ENCODE results near the gene HAS3. TPM values are rescaled to one million over a fixed set of nuclear protein-coding genes. Genes with fewer than 3 reads are reported as not detected.
A peak's percentile ranks its signal among the peaks of the same experiment; 100 is the strongest.
"Not testable (repeated sequence)": the region's sequence is repeated elsewhere in the genome, so short reads cannot be mapped to it uniquely, and the experiment has no call there.

HAS3 gene
- total RNA-seq, 1 donor, result 0.84 TPM

DNA sequence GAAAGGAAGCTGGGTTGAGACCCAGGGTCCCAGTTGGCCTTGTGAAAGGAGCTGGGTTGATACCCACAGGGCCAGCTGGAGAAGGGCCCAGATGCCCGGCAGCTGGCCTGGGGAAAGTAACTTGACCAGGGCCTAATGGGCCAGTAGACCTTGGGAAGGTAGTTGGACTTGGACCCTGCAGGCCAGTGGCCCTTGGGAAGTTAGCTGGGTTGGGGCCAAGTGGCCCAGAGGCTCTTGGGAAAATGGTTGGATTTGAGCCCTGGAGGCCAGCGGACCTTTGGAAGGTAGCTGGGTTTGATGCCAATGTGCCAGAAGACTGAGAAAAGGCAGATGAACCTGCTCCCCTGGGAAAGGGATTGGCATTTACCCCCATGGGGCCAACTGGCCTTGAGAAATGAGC is 13.5 kb downstream of the HAS3 start:
- no peak overlapping the region for H3K4me3 ChIP-seq (ENCODE audit: low read length)
- no peaks in the 10 kb centered on the region for H3K4me1 ChIP-seq (ENCODE audit: insufficient read depth, low read length)
- H3K27me3 ChIP-seq (ENCODE audit: insufficient read depth, low read length), result no peaks in the 10 kb centered on the region
- no peaks in the 10 kb centered on the region for H3K9me3 ChIP-seq (ENCODE audit: low read depth, low read length)

DNA sequence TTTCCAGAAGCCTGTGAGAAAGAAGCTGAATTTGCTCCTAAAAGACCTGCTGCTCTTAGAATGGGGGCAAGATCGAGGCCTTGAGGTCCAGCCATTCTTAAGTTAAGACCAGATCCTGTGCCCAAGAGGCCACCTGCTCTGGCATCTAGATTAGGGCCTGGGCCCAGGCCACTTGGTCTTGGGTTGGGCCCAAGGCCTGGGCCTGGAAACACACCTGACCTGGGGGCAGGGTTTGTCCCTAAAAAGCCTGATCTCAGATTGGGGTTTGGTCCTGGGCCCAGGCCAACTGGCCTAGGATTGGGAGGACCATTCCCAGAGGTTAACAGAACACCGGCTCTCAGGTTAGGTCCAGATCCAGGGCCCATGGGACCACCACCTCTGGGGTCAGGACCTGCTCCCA is 14.1 kb downstream of the HAS3 start:
- Histone ChIP-seq H3K9me3 (ENCODE audit: low read depth, low read length) (no peaks in the 10 kb centered on the region), H3K4me1 (ENCODE audit: insufficient read depth, low read length) (no peaks in the 10 kb centered on the region), H3K27me3 (ENCODE audit: insufficient read depth, low read length) (no peaks in the 10 kb centered on the region), H3K4me3 (ENCODE audit: low read length) (no peak overlapping the region)

DNA sequence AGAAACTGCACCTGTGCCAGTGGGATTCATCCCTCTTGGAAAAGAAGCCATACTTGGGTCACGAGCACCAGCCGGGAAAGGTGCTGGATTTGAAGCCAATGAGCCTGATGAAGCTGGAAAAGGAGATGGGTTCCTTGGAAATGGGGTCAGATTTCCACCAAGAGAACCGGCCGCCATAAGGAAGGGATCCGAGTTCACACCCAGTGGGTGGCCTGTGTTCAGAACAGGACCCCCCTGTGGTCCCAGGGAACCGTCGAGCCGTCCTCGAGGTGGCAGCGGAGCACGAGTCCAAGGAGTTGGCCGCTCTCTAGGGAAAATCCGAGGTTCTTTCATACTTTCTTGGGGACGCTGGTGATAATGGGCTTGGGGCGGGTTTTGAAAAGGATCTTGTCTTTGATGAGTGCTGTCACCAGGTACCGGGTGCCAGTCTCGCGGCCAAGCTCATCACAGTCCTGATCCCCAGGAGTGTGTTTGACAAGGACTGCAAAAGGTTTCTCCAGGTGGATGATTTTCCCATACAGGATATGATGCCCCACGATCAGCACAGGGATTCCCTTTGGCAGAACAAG is 14.7 kb downstream of the HAS3 start:
- H3K4me3 ChIP-seq (ENCODE audit: low read length), result no peak overlapping the region
- H3K9me3 ChIP-seq (ENCODE audit: low read depth, low read length), result no peaks in the 10 kb centered on the region
- no peaks in the 10 kb centered on the region for H3K27me3 ChIP-seq (ENCODE audit: insufficient read depth, low read length)
- no peaks in the 10 kb centered on the region for H3K4me1 ChIP-seq (ENCODE audit: insufficient read depth, low read length)

DNA sequence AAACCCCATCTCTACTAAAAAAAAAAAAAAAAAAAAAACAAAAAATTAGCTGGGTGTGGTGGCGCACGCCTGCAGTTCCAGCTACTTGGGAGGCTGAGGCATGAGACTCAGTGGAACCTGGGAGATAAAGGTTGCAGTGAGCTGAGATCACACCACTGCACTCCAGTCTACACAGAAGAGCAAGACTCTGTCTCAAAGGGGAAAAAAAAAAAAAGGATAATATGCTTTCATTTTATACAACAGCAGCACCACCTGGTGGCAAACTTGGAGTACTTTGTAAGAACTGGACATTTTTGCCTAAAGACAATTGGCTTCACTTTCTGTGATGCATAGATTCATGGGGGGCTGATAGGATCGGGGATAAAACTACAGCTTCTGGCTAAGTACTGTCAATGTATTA is 18.5 kb downstream of the HAS3 start:
- Histone ChIP-seq H3K4me3 (ENCODE audit: low read length) (no peak overlapping the region), H3K4me1 (ENCODE audit: insufficient read depth, low read length) (no peaks in the 10 kb centered on the region), H3K27me3 (ENCODE audit: insufficient read depth, low read length) (no peaks in the 10 kb centered on the region), H3K9me3 (ENCODE audit: low read depth, low read length) (no peaks in the 10 kb centered on the region)

DNA sequence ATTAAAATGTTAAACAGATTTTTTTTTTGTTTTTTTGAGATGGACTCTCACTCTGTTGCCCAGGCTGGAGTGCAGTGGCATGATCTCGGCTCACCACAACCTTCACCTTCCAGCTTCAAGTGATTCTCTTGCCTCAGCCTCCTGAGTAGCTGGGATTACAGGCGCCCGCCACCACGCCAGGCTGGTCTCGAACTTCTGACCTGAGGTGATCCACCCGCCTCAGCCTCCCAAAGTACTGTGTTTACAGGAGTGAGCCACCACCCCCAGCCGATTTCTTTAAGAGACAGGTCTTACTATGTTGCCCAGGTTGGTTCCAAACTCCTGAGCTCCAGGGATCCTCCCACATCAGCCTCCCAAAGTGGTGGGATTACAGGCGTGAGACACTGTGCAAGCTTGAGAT is 19.0 kb downstream of the HAS3 start:
- H3K4me1 ChIP-seq (ENCODE audit: insufficient read depth, low read length); H3K9me3 ChIP-seq (ENCODE audit: low read depth, low read length); H3K4me3 ChIP-seq (ENCODE audit: low read length); H3K27me3 ChIP-seq (ENCODE audit: insufficient read depth, low read length): not testable (repeated sequence)

DNA sequence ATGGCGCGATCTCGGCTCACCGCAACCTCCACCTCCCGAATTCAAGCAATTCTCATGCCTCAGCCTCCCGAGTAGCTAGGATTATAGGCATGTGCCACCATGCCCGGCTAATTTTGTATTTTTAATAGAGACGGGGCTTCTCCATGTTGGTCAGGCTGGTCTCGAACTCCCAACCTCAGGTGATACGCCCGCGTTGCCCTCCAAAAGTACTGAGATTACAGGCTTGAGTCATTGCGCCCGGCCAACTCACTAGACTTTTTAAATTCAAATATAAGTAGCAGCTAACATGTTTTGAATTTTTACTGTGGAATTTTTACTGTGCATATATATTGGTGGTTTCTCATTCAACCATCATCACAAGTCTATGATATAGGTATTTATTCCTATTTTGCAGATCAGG is 19.5 kb downstream of the HAS3 start:
- not testable (repeated sequence) for H3K27me3 ChIP-seq (ENCODE audit: insufficient read depth, low read length); H3K4me3 ChIP-seq (ENCODE audit: low read length); H3K9me3 ChIP-seq (ENCODE audit: low read depth, low read length); H3K4me1 ChIP-seq (ENCODE audit: insufficient read depth, low read length)

DNA sequence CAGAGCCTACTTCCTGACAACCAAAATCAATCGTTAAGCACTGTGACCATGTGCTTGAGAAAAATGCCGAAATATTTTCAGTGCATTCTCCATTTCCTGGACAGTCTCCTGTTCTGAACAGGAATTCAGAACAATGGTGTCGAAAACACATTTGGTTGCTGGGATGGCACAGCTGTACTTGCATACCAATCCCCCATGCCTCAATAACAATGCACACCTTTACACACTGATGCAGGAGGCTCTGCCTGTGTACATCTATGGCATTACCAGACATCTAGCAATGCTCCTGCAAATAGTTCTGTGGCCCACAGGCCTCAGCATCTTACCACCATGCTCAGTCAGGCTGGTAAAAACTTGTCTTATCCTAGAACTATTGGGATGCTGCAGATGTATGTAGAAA is 20.8 kb downstream of the HAS3 start:
- peaks cover 3% of the 10 kb centered on the region for H3K4me1 ChIP-seq (ENCODE audit: insufficient read depth, low read length)
- H3K27me3 ChIP-seq (ENCODE audit: insufficient read depth, low read length), result no peaks in the 10 kb centered on the region
- no peak overlapping the region for H3K4me3 ChIP-seq (ENCODE audit: low read length)
- no peaks in the 10 kb centered on the region for H3K9me3 ChIP-seq (ENCODE audit: low read depth, low read length)

DNA sequence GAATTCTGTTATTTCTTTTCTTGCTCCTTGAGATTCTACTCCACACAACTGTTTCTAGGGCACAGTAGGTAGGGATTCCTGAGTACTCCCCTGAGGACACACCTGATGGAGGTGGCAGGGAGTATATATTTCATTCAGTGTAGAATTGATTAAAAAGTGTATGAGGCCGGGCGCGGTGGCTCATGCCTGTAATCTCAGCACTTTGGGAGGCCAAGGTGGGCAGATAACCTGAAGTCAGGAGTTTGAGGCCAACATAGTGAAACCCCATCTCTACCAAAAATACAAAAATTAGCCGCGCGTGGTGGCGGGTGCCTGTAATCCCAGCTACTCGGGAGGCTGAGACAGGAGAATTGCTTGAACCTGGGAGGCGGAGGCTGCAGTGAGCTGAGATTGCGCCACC is 21.3 kb downstream of the HAS3 start:
- H3K4me3 ChIP-seq (ENCODE audit: low read length); H3K9me3 ChIP-seq (ENCODE audit: low read depth, low read length); H3K4me1 ChIP-seq (ENCODE audit: insufficient read depth, low read length); H3K27me3 ChIP-seq (ENCODE audit: insufficient read depth, low read length): not testable (repeated sequence)

DNA sequence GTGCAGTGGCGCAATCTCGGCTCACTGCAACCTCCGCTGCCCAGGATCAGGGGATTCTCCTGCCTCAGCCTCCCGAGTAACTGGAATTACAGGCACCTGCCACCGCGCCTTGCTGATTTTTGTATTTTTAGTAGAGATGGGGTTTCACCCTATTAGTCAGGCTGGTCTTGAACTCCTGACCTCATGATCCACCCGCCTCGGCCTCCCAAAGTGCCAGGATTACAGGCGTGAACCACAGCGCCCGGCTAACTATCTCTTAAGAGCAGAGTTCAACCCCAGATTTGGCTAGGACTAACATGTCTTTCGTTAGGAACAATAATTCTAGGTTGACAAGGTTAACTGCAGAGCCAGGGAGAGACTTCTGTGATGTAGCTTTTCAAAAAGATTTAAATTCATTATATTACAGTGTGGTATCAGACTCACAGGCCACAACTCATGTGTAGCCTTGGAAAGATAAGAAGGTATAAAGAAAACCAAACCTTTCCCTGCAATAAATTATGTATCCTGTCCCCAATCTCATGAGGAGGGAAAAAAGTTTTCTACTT is 22.6 kb downstream of the HAS3 start:
- H3K9me3 ChIP-seq (ENCODE audit: low read depth, low read length), result no peaks in the 10 kb centered on the region
- H3K27me3 ChIP-seq (ENCODE audit: insufficient read depth, low read length), result no peaks in the 10 kb centered on the region
- no peak overlapping the region for H3K4me3 ChIP-seq (ENCODE audit: low read length)
- peaks cover 7% of the 10 kb centered on the region for H3K4me1 ChIP-seq (ENCODE audit: insufficient read depth, low read length)

DNA sequence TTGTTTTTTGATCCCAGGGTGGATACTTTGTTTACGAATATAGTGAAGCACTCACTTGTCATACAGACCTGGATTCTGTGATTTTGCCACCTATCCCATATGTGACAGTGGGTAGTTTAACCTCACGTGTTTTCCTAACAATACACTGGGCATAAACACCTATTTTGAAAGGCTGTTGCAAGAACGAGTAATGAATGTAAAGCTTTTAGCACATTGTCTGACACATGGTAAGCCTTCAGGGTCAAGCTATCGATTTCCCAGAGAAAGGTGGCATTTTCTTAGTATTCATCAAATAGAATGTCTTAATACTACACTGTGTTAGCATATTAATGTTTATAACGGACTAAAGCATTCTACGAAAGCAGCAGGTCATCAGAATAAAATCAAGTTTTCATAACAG is 25.0 kb downstream of the HAS3 start:
- Histone ChIP-seq H3K4me1 (ENCODE audit: insufficient read depth, low read length) (peaks cover 19% of the 10 kb centered on the region), H3K4me3 (ENCODE audit: low read length) (no peak overlapping the region), H3K27me3 (ENCODE audit: insufficient read depth, low read length) (no peaks in the 10 kb centered on the region), H3K9me3 (ENCODE audit: low read depth, low read length) (no peaks in the 10 kb centered on the region)

DNA sequence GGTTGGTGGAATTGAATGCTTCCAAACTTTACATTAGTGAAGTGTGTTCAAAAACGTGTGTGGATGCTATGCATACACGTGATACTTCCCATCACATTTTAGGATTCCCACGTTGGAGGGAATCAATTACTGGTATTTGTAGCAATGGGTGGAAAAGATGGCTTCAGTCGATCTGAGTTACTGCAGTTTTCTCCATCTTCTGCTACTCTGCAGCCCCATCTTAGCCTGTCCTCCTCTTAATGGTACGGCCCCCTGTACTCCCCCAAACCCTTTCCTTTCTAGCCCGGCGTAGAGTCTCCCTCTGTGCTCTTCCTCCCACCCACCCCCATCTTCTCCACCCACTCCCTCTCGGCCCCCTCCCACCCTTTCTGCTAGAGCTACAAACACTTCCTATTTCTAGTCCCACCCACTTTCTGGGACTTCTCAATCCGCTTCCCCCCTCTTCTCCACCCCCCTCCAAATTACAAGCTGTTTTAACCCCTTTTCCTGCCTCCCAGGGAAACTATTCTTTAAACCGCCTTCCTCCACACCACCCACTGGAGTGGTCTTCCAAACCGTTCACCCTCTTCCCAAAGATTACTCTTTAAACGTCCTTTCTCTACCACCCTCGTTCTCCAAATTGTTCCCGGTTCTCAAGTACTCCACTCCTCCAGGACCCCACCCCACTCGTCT is 25.9 kb downstream of the HAS3 start:
- Histone ChIP-seq H3K4me3 (ENCODE audit: low read length) (peak overlapping the region; percentile 89), H3K27me3 (ENCODE audit: insufficient read depth, low read length) (no peaks in the 10 kb centered on the region), H3K4me1 (ENCODE audit: insufficient read depth, low read length) (peaks cover 19% of the 10 kb centered on the region), H3K9me3 (ENCODE audit: low read depth, low read length) (no peaks in the 10 kb centered on the region)

DNA sequence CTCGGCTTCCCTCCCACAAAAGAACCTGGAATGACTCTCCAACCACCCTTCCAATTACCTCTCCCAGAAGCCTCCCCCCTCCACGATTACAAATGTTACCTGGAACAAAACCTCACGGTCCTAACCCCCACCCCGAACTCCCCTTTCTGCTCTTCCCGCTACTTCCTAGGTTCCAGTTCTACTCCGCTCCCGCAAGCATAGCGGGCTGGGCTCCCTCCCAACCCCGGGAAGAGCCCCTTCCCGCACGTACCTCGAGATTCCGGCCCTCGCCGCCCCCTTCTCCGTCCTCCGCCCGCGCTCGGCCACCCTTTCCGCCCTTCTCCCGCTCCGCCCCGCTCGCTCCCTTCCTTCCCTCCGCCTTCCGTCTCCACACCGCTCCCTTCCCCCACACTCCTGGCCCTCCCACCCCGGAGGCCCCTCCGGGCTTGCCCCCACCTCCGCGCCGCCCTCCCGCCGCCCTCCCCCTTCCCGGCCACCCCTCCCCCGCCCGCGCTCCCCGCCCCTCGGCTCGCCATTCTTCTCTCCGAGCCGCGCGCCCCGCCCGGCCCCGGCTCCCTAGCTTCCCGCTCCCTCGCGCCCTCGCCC is 26.5 kb downstream of the HAS3 start:
- H3K9me3 ChIP-seq (ENCODE audit: low read depth, low read length), result no peaks in the 10 kb centered on the region
- H3K4me3 ChIP-seq (ENCODE audit: low read length), result peak overlapping the region; percentile 89
- peaks cover 19% of the 10 kb centered on the region for H3K4me1 ChIP-seq (ENCODE audit: insufficient read depth, low read length)
- no peaks in the 10 kb centered on the region for H3K27me3 ChIP-seq (ENCODE audit: insufficient read depth, low read length)

DNA sequence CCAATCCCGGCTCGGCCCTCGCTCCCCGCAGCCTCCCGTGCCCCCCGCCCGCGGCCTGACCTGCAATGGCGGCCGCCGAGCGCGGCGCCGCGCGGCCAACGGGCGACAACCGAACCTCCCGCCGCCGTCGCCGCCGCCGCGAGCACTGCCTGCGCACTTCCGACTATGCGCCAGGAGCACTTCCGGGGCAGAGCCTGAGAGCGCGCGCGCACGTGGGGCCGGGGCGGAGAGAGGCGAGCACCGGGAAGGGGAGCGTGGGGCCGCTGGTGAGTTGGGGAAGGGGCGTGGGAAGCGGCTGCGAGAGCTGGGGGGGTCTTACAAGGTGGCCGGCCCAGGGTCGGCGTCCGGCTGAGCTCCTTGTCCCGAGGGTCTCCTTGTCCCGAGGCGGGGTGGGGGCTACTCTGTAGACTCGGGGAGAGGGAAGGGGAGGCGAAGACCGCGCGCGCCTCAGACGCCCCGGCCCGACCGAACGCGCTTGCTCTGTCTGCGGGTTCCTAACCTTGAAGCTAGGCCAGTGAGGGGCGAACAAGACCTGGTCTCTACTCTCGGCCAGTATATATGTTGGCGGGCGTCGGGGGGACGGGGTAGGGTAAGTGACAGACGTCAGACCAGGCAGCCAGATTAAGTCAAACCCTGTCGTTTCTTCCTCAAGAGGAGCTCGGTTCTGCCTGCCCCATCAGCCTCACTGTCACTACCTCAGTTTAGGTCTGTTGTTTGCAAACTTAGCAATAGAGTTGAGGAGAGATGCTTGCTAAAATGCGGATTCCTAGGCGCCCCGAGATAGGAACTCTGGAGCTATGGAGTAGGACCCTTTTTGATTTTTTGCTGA is 27.2 kb downstream of the HAS3 start, which contains the start of the genes CHTF8 and UTP4:
TSS of gene CHTF8 (minus strand) at position 165 of the 829 bp plus-strand sequence. CDS start 11,130 bp downstream, outside the sequence.
TSS of gene UTP4 (plus strand) at position 226 of the 829 bp plus-strand sequence. CDS start 811 bp downstream, outside the sequence.
- H3K4me1 ChIP-seq (ENCODE audit: insufficient read depth, low read length), result peaks cover 19% of the 10 kb centered on the region
- H3K4me3 ChIP-seq (ENCODE audit: low read length), result peak within 1 kb of the TSS; percentile 89
- H3K27me3 ChIP-seq (ENCODE audit: insufficient read depth, low read length), result no peaks in the 10 kb centered on the region
- no peaks in the 10 kb centered on the region for H3K9me3 ChIP-seq (ENCODE audit: low read depth, low read length)

DNA sequence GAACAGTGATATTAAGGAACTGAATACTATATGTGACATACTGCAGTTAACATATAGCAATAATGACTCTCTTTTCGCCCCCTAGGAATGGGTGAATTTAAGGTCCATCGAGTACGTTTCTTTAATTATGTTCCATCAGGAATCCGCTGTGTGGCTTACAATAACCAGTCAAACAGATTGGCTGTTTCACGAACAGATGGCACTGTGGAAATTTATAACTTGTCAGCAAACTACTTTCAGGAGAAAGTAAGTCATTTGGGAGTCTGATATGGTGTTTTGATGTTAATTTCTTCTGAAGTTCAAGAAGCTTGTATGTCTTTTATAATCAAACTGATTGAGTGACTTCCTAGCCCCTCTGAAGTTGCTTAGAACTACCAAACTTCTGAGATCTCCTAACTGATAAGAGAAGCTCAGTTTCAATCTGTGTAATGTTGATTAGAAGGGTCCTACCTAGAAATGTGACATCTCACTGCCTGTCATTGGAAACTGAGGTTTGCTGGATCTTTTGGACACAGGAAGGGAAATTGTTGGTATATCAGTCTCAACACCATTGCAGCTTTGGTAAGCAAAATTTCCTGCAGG is 28.0 kb downstream of the HAS3 start:
- no peaks in the 10 kb centered on the region for H3K27me3 ChIP-seq (ENCODE audit: insufficient read depth, low read length)
- H3K9me3 ChIP-seq (ENCODE audit: low read depth, low read length), result no peaks in the 10 kb centered on the region
- peak overlapping the region; percentile 89 for H3K4me3 ChIP-seq (ENCODE audit: low read length)
- peaks cover 19% of the 10 kb centered on the region for H3K4me1 ChIP-seq (ENCODE audit: insufficient read depth, low read length)

DNA sequence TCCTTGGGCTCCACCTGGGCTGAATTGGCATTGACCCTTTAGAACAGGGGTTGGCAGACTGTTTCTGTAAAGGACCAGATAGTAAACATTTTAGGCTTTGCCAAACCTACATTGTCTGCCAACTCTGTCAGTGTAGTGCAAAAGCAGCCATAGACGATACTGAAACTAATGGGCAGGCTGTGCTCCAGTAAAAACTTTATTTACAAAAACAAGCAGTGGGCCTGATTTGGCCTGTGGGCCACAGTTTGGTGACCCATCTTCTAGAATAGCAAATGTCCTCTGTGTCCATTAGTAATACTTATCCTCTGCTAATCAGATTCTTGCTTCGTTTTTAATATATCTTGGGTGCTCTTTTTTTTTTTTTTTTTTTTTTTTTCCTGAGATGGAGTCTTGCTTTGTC is 33.2 kb downstream of the HAS3 start:
- peaks cover 7% of the 10 kb centered on the region for H3K4me1 ChIP-seq (ENCODE audit: insufficient read depth, low read length)
- no peak overlapping the region for H3K4me3 ChIP-seq (ENCODE audit: low read length)
- H3K27me3 ChIP-seq (ENCODE audit: insufficient read depth, low read length), result no peaks in the 10 kb centered on the region
- no peaks in the 10 kb centered on the region for H3K9me3 ChIP-seq (ENCODE audit: low read depth, low read length)

Data from mononuclear cell (primary cell).